Choroid plexus epithelial cell (primary cell): ENCODE data around the gene JAKMIP2.

Source experiments
- DNase-seq: peaks from one replicate; pipeline ENCODE4 v3.0.0-alpha.2; 2010; ENCODE audit warnings: low read depth
- H3K4me3 ChIP-seq: 2 replicates; pipeline ENCODE4 v1.5.1; 2011; ENCODE audit warnings: low read depth, mild to moderate bottlenecking, control low read depth, low read length, moderate library complexity
- TF ChIP-seq, protein P1 (sequence below): conservative IDR thresholded peaks from 2 replicates; pipeline ENCODE4 v1.5.1; 2011; ENCODE audit warnings: low read depth, mild to moderate bottlenecking, control low read depth, inconsistent platforms, low read length, moderate library complexity

Gene JAKMIP2

DNA sequence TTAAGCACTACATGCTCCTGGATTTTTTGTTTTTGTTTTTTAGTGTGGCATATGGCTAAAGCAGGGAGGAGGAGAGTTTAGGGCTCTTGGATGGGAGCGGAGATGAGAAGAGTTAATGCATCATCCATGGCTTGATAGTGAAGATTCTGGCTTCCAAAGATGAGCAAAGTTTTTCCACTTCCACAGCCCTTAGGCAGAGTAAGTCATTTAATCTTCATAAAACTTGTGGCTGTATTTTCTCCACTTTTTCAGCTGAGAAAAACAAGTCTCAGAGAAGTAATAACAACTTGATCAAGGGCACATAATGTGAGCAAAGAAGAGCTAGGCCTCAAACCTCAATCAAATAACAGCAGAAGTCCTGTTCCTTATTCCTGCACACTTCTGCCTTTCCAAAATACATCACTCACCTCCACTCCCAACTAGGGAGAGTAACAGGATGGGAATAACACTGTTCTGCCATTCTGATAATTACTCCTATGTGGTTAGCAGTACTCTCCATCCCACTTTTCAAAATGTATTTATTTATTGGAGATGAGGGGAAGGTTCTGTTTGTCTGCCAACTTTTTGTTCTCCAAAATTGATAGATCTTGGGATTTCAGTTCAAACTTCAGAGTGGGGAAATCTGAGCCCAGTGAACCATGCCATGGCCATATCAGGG, 218.9 kb downstream of the JAKMIP2 start:
- no peak overlapping the region for H3K4me3 ChIP-seq
- DNase-seq, result no peak
- TF ChIP-seq, protein P1, sequence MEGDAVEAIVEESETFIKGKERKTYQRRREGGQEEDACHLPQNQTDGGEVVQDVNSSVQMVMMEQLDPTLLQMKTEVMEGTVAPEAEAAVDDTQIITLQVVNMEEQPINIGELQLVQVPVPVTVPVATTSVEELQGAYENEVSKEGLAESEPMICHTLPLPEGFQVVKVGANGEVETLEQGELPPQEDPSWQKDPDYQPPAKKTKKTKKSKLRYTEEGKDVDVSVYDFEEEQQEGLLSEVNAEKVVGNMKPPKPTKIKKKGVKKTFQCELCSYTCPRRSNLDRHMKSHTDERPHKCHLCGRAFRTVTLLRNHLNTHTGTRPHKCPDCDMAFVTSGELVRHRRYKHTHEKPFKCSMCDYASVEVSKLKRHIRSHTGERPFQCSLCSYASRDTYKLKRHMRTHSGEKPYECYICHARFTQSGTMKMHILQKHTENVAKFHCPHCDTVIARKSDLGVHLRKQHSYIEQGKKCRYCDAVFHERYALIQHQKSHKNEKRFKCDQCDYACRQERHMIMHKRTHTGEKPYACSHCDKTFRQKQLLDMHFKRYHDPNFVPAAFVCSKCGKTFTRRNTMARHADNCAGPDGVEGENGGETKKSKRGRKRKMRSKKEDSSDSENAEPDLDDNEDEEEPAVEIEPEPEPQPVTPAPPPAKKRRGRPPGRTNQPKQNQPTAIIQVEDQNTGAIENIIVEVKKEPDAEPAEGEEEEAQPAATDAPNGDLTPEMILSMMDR, result no peak

DNA sequence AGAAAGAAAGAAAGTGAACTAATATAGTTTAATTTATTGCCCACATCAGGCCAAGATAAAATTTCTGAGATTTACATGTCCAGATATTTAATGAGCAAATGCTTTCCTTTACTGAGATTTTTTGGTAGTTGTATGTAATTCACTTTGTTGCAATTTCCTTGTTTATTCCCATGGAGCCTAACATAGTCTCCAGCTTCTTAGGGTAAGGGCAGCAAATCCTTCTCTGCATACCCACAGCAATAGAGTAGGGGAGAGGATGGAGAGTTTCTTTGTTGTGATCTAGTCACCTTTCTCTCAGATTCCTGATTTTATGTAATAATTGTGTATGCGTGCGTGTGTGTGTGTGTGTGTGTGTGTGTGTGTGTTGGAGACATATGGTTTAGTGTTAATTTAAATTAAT, 221.1 kb downstream of the JAKMIP2 start:
- TF ChIP-seq, protein P1, result no peak
- DNase-seq, result no peak
- no peak overlapping the region for H3K4me3 ChIP-seq

DNA sequence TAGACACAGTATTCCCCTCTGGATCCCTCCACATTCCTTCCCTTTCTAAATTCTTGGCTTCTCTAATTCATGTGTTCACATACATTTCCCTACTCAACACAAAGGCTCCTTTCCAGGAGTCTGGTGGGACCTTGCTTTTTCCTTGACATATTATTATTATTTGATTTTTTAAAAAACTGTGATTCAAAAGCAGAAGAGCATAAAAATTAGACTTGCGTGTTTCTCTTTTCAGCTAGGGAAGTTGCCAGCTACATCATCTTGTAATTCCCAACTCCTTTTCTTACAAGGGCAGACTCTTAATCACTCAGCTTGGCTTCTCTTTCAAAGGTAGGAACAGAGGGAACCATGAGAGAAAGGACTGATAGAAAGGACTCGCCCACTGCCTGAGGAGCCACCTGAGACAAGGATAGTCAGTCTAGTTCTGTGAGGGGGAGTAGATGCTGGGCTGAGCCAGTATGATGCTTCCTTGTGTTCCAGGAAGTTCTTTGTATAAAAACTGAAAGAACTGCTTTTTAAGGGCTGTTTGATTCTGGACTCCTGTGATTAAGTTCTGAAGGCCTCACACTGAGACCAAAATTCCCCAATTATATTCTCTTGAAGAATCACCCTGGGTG, 221.7 kb downstream of the JAKMIP2 start:
- no peak for DNase-seq
- no peak overlapping the region for H3K4me3 ChIP-seq
- TF ChIP-seq, protein P1, result no peak

DNA sequence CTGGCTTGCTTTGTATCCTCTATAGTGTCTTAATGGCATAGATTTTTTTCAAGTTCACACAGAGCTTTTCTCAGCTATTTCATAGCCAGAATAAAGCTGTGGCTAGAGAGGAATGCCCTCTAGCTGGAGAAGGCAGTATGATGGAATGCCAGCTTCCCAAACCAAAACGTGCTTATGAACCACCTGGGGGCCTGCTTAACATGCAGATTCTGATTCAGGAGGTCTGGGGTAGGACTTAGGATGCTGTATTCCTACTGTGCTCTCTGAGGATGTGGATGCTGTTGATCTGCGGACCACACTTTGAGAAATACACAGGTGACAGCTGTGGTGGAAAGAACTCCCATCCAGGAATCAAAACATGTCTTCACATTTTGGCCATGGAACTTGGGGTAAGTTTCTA, 222.8 kb downstream of the JAKMIP2 start:
- no peak overlapping the region for H3K4me3 ChIP-seq
- TF ChIP-seq, protein P1, result peak; percentile 29
- peak; percentile 21 for DNase-seq

DNA sequence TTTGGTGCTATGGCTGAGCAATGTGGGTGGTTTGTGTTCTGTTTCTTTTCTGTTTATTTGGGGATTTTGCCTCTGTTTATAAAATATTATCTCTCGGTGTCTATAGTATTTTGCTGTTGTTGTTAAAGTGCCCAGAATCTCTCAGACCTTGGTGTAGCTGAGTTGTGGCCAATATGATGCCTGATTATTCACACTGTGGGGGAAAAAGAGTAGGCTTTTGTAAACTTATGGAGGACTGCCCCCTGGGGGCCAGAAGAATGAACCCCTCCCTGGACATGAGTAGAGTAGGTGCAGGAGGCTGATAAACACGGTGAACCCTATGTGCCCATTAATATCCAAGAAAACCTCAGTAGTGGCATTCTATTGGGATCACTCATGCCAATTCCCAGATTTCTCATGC, 223.7 kb downstream of the JAKMIP2 start:
- H3K4me3 ChIP-seq, result no peak overlapping the region
- DNase-seq, result peak; percentile 87
- TF ChIP-seq, protein P1, result peak; percentile 92

DNA sequence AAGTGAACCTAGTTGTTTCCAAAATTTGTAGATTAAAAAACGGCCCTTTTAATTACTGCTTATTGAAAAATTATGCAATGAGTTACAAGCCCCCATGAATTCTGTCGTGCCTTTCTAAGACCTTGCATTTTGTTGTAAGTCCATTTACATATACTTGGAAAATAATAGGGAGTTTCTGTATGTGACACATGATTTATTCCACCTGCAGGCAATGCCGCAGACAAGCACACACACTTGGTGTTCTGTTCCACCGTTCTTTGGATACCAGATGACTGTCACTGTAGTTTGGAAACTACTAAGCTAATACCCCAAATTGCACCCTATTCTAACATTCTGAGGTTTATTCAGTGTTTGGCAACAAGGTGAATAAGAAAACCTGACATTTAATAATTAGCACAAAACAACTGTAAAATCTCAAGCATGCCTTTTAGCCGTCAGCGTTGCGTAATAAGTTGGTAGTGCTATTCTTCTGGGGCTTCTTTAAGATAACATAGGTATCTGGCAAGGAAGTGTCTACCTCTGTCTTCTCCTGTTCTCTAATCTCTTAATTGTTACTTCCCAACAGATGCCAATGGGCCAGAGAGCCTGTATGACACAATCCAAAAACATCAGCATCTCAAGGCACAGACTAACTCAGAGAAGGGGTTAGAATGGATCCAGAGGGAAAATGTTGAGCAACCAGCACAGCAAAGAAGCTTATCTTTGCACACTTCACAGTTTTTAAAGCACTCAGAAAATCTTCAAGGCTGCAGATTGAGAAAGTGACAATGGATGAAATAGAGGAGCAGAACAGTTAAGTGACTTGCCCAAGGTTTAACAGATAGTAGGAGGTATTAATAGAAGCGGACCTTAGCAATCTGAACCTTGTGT, 224.4 kb downstream of the JAKMIP2 start:
- H3K4me3 ChIP-seq, result no peak overlapping the region
- TF ChIP-seq, protein P1, result no peak

More for the DNA sequence above, 224.4 kb downstream of the JAKMIP2 start:
- no peak for DNase-seq
